Measurements from ENCODE around the gene NDUFS6.
"Not testable (repeated sequence)": the region's sequence is repeated elsewhere in the genome, so short reads cannot be mapped to it uniquely, and the experiment has no call there.

The NDUFS6 gene

DNA sequence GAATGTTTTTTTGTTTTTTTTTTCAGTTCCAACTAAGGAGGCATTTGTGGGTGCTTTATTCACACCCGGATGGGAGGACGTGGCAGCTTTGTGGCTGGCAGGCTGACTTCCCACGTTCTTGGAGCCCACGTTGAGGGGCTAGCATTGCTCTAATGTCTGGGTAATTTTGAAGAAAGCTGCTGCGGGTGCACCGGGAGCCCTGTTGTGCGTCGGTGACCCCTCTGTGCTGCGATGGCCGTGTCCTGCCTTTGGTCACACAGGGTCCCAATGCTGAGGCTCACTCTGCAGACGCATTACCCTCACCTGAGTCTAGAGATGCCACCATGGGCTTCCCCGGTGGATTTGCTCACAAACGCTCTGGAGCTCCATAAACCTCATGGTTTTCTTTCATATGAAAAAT, 34.2 kb downstream of the NDUFS6 start:
- no peak for DNase-seq

DNA sequence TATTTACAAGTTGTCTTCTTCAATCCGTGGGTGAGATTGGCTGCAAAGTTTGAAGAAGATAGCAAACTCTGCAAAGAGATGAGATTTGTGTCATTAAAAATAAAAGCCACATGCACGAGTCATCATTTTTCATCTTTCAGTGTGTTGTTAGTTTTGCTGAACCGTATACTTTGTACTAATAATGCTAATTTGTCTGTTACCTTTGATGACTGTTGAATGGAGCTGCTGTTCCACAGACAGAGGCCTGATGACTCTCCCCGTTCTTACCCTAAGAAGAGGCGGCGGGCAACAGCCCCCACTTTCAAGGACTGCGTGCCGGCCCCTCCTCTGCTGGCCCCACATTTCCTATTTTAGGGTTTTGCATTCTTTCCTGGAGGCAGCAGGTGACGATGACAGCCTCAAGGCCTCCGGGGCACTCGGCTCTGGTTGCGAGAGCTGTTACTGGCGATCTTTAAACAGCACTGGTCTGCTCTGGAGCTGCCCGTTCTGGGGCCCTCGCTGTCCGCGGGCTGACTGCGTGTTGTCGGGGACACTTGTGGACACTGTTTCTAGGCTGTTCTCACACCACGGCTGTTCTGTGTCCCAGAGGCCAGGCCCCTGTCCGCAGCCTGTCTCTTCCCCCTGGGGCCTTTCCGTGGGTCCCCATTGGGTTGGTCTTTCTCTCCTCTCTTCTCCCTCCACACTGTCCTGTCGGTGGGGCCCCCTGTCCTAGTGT, 35.1 kb downstream of the NDUFS6 start:
- no peak for DNase-seq

DNA sequence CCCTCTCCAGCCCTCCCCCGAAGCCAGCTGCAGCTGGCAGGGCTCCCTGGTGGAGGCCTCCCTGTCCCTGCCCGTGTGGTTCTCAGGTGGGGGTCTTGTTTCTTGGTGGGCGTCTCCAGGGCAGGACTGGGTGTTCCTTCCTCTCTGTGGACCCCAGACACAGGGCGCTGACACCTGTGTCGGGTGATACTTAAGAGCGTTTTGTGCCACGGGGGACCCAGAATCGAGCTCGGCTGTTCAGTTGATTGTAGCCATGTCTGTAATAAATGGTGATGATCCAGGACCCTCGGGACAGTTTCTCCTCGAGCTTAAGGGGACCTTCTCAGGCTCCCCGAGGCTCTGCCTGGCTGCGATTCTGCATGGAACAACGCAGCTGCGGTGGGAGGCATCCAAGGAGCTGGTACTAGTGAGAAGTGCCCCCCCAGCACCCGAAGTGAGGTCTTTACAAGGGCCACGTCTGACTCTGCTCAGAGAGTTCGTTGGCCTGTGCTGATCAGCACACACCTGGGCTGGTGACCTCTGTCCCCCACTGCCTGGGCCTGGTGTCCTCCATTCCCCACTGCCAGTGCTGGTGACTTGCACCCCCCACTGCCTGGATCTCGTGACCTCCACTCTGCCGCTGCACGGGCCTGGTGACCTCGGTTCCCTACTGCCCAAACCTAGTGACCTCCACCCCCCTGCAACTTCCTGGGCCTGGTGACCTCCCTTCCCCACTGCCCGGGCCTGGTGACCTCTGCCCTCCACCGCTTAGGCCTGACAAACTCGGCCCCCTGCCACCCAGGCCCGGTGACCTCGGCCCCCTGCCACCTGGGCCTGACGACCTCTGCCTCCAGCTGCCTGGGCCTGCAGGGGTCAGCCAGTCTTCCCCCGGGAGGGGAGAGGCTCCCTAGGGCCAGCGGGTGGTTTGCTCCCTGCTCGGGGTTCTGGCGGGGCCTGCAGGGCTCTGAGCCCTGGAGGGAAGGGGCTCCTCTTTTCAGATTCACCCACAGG, 36.0 kb downstream of the NDUFS6 start:
- no peak for DNase-seq

DNA sequence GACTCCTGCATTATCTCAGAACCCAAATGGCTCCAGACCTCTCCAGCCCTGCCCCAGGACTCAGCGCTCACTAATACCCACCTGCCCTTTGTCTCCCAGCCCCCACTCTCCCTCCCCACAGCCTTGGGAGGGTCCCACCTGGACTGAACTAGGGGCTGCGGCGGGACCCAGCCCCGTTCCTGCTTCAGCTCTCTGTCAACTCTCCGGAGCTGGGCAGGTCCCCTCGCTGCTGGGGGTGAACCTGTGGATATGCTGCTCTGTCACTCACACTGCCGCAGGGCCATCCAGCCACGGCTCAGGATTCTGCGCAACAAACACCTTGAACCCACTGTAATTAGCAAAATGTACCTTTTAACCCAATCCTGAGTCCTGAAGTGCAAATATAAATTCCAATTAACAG, 36.8 kb downstream of the NDUFS6 start:
- no peak for DNase-seq

DNA sequence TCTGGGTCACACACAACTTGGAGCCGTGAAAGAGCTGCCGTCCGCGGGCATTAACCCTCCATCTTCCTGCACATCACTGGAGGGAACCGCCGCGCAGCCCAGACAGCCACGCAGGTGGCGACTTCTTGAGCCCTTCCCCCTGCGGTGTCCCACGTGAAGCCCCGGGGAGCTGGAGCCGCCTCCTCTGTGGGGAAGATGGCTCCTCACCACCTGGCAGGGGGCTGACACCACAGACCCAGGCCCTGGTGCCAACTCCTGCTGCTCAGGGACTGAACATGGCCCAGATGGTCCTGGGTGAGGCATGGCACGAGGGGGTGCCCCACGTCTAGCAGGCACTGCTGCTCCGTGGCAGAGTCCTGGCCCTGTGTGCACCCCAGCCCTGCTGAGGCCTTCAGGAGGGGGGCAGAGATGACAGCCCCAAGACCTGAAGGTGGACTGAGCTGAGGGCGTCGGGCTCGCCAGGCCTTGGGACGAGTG, 38.9 kb downstream of the NDUFS6 start:
- DNase-seq = no peak

DNA sequence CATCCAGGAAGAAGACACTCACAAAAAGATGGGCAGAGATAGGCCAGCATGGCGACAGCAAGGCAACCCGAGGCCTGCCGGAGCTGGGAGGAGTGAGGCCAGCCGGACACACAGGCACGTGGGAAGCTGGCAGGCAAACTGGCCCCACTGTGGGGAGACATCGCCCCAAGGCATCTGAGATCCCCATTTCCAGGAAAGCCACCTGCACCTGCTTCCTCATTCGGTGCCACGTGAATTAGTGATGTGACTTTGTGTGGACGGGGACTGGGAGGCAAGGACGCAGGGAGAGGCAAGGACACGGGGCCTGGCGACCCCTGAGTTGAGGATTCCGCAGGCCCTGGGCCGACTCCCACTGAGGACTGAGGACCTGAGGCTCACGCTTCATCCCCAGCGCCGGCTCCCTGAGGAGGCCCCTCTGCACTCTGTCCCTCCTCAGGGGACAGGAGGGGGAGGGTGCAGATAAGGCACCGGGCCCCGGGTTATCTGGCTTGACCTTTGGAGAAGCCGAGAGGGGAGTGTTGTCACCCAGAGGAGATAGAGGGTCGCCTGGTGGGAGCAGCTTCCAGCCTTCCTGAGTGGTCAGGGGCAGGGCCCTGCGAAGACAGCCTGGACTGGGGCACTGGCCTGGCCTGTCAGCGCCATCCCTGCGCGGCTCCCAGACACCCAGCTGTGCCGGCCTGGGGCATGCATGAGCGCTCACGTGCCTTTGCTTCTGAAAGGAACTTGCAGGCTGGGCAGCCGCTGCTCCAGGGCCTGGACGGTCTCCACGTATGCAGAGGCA, 39.7 kb downstream of the NDUFS6 start:
- DNase-seq = no peak

DNA sequence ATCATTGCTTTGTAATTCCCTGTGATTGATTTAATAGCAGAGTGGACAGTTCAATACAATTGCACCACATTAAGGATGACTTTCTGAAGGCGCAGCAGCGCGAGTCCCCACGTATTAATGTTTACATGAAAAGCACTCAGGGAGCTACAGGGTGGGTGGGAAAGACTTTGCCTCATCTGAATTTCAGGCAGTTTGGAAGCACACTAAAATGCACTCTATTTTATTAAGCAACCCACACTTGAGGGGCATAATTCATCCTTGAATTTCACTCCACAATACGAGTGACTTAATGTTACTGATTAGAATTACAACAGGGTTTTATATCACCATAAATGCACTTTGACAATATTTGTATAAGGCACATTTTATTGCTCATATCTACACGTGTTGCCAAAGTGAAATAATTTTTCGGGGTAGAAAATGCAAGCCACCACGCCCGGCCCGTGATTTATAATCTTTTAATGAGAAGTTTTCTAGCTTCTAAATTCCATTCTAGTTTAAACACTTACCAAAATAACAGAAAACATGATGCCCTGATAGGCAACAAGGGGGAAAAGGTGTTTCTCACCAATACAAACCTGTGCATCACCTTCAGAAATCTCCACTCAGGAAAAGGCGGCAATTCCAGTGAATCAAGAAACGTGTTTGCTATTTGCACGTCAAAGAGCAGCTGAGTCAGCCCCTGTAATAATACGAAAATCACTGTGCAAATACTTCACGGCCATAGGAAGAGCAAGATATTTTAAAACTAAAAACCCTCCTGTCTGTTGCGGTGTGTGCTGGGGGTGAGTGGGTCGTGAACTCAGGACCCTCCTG, 41.0 kb downstream of the NDUFS6 start:
- DNase-seq = no peak

DNA sequence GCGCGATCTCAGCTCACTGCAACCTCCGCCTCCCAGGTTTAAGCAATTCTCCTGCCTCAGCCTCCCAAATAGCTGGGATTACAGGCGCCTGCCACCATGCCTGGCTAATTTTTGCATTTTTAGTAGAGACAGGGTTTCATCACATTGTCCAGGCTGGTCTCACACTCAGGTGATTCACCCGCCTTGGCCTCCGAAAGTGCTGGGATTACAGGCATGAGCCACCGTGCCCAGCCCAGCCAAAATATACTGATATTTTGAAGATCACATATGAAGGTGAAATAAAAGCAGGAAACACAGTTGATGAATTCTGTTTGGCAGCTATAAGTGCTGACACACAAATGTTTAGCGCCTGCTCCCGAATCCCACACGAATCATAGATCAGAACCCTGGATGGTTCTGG, 42.6 kb downstream of the NDUFS6 start:
- DNase-seq = not testable (repeated sequence)

DNA sequence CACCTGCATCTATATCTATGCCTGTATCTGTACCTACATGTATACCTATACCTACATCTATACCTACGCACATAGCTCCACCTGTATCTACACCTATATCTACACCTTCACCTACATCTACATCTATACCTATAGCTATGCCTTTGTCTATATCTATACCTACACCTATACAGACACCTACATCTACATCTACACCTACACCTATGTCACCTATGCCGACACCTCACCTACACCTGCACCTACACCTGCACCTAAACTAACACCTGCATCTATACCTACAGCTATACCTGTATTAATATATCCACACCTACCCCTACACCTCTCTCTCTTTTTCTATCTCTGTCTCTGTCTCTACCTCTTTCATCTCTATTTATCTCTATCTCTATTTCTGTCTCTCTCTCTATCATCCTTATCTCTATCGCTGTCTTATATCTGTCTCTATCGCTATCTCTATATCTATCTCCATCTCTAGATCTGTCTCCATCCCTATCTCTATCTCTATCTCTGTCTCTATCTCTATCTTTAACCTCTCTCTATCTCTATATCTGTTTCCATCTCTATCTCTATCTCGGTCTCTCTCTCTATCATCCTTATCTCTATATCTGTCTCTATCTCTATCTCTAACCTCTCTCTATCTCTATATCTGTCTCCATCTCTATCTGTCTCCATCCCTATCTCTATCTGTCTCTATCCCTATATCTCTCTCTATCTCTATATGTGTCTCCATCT, 43.7 kb downstream of the NDUFS6 start:
- DNase-seq = no peak

DNA sequence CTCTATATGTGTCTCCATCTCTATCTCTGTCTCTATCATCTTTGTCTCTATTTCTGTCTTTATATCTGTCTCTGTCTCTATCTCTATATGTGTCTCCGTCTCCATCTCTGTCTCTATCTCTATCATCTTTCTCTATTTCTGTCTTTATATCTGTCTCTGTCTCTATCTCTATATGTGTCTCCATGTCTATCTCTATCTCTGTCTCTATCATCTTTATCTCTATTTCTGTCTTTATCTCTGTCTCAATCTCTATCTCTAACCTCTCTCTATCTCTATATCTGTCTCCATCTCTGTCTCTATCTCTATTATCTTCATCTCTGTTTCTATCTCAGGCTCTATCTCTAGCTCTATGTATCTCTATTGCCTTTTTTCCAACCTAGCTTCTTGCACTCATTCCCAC, 44.5 kb downstream of the NDUFS6 start:
- DNase-seq = no peak

DNA sequence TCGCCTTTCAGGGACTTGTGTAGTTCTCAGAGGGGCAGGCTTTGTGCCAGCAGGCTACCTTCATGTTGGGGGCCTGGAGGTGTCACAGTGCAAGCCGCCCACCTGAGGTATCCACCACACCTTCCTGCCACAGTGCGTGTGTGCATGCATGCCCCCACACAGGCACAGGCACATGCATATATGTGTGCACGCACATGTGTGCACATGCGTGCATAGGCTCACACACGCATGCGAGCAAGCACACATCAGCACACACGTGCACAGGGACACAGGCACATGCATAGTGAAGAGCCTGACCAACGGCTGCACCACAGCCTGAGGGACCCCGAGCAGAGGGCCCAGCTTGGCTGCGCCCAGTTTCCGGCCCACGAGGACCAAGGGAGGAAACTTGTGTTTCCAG, 45.4 kb downstream of the NDUFS6 start:
- DNase-seq = no peak

DNA sequence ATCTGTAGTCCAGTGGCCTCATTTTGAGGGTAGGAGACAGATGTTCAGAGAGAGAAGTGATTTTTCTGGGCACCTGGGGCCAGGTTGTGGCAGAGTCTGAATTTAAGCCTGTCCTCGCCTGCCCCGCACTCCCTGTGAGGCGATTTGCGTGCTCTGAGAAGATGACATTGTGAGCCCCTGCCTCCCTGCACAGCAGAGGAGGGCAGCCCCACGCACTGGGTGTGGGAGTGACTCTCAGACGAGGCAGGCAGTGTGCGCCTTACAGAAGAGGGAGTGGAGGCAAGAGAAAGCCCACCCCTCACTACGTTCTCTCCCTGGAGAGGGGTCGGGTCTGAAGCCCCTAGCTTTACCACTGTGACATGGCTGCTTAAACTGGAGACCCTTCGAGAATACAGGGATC, 45.8 kb downstream of the NDUFS6 start:
- no peak for DNase-seq

DNA sequence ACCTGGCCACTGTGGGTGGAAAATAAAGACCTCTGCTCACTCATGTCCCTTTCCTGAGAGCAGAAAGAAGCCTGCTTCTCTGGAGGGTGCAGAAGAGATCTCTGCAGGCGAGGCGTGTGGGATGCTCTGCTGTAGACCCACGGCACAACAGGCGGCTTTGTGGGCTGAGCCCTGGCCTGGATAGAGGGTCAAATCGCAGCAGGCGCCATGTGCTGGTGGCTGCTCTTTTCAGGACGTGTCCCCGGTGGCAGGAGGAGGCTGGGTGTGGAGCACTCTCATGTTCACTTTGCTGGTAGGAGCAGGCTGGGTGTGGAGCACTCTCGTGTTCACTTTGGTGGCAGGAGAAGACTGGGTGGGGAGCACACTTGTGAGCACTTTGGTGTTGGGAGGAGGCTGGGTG, 46.4 kb downstream of the NDUFS6 start:
- no peak for DNase-seq

DNA sequence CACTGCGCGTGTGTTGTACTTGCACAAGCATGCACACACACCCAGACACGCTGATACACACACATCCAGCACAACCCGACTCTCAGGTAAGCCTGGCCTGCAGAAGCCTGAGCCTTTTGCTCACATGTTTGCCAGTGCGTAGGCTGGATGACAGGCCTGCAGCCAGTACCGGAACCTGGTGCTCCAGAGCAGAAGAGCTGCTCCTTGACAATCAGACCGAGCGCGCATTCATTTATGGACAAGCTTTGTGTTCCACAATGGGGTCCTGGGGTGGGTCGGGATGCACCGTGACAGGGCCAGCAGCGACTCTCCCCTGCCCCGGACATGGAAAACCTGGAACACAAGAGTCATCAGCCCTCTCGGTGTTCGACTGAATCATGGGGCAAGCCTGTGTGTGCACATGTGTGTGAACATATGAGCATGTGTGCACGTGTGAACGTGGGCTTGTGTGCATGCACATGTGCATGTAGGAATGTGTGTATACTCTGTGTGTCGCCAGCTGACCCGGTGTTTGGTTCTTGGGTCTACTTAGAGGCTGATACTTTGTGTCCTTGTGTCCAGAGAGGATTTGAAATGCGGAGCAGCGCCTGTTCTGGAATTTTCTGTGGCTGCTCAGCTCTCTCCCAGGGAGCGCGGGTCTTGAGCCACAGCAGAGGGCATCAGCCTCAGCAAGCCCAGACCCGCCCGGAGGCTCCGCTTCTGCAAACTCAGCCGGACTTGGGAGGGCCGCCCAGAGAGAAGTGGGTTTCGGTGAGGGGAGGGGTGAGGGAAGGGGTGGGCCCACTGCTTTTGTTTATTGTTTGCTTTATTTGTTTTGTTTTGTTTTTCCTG, 49.3 kb downstream of the NDUFS6 start:
- DNase-seq = no peak

DNA sequence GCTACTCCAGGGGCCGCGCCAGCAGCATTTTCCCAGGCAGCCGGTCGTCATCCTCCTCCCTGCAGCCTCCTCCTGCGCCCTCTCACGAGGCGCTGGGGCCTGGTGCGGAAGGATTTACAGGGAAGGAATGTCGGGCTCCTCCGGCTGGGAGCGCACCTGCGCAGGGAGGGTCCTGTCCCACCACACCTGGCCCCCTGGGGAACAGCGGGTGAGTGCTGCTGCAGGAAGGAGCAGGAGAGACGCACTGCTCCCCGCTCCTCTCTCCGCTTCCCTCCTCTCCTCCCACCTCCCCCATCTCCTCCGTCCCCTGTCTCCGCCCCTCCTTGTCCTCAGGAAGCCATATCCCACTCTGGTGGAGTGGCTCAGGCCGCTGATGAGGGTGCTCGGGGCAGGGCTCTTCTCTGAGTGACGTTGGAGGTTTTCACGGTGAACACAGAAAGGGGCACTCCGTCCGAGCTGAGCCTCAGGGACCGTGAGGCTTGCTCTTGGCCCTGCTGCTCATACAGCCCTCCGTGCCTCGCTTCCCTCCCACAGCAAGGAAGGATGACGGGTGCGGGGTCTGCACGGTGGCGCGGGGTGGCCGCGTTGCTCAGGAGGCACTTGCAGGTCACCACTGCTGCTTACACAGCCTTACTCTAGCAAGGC, 50.2 kb downstream of the NDUFS6 start:
- no peak for DNase-seq

DNA sequence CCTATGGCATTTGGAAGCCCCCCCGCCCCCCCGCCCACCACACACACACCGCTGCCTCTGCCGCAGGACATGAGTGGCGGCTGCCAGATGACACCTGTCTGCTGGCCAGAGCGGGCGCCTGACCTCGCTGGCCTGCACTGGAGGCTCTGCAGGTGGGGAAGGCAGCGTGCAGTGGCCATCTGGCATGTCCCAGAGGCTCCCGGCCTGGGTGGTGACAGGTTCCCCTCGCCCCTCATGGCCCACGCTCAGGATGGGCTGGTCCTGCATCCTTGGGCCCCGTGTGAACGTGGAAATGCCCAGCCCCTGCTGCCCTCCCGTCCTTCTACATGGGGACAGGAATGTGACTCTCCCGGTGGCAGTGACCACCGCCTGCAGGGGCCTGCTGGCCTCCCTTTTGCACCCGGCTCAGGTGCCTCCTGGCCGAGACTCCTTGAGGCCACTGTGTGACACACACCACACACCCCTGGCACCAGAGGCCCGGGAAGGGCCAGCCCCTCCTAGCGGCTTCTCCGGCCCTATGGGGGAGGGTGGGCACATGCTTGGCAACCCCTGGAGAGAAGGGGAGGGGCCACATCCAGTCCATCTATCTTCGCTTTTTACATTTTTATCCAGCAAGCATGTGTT, 51.2 kb downstream of the NDUFS6 start:
- no peak for DNase-seq

DNA sequence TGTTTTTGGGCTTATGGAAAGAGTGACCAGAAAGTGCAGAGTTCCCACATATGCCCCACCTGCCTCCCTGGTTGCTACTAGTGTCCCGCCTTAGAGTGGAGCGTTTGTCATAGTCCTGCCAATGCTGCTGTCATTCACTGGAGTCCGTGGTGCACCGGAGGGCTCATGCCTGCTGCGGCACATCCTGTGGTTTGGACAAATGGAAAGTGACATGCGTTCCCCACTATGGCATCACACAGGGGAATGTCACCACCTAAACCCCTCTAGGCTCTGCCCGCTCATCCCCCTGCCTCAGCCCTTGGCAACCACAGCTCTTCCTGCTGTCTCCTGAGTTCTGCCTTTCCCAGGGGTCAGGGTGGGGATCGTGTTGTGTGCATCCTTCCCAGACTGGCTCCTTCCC, 52.3 kb downstream of the NDUFS6 start:
- no peak for DNase-seq

DNA sequence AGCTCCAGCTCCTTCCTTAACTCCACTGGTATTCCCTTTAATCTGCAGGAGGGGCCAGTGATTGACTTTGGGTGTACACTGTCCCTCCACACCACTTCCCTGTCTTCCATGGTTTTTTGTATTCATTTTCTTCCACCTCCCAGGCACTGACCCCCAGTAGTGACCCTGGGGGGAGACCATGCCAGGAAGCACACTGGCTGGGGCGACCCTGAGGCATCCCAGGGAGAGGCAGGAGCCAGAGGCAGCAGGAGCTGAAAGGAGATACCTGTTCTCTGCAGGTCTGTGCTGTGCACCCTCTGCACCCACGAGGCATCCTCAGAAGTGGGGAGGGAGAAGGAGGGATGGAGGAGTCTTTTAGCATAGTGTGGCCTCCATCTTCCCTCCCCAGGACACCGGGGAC, 53.9 kb downstream of the NDUFS6 start:
- no peak for DNase-seq

DNA sequence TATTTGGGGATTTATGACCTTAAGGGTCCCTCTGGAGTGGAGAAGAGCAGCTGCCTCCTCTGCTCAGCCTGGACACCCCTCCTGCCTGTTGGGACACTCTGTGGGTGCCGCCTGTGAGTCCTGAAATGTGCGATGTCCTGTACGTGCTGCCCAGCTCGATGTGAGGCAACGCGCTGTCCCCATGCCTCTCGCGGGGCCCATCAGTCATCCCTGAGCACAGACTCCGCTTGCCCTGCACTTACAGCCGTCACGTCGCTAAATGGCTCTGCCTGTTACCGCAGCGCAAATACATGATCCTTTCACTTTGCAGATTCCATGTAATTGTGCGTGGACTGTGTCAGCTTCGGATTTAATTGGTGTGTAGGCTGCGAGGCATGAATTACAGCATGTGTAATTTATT, 54.4 kb downstream of the NDUFS6 start:
- DNase-seq = no peak

Measured in inflammatory macrophage treated with lipopolysaccharide for 4 hours (primary cell).